NCI-H1092 treated with DMSO at 0.1 percent for 48 hours (cell line): Measurements from ENCODE around the gene FARSA.
"Not testable (repeated sequence)": the region's sequence is repeated elsewhere in the genome, so short reads cannot be mapped to it uniquely, and the experiment has no call there.

ENCODE experiments used
- DNase-seq: peaks from one replicate; lab custom pipeline; 2025; lab: John Stamatoyannopoulos, UW

FARSA gene

DNA sequence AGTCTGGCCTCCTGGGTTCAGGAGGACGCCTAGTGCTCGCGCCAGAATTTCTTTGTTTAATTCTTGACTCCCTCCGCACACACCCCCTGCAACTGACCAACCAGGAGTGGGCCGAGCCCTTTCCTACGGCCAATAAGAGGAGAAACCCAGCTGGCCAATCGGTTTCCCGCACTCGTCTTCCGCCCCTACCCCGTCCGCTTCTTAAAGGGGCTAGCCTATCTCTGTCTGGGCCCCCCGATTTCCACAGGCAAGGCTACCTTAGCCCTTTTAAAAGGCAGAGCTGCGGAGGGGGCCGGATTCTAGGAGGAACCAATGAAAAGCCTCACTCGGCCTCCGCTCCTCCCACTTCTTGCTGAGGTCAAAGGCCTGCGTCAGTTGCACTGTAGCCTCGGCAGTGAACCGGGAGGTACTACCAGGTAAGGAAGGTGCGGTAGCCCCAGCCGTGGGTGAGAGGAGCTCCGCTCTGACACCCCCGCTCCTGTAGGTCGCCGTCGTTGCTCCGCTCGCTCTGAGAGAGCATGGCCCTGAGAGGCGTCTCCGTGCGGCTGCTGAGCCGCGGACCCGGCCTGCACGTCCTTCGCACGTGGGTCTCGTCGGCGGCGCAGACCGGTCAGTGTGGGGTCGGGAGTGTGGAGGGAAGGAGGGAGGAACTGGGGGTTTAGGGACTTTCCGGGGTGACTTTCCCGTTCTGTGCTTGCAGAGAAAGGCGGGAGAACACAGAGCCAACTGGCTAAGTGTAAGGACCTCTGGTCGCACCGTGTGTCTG, 42.5 kb downstream of the FARSA start, which contains the start of gene GCDH:
Gene GCDH (plus strand): TSS at position 374 of the 766 bp plus-strand sequence. CDS start 145 bp downstream, at position 519.
- DNase-seq, result peak; percentile 99

- not testable (repeated sequence) for DNase-seq
Observed at GRCh38 chr19:12890299-12890786, 43.2 kb downstream of the FARSA start.

DNA sequence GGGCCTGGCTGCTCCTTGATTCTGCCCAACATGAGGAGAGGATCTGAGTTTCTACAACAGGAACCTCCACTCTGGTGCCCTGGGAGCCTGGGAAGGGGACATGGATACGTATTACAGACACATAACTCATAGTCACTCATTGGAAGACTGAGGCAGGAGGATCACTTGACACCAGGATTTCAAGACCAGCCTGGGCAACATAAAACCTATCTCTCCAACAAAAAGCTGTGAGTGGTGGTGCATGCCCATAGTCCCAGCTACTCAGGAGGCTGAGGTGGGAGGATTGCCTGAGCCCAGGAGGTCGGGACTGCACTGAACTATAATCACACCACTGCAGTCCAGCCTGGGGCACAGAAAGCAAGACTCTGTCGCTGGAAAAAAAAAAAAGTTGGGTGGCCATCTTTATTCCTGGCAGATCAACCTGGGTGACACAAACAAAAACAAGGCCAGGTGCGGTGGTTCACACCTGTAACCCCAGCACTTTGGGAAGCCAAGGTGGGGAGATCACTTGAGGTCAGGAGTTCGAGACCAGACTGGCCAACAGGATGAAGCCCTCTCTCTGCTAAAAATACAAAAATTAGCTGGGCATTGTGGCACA, 45.4 kb downstream of the FARSA start:
- no peak for DNase-seq

DNA sequence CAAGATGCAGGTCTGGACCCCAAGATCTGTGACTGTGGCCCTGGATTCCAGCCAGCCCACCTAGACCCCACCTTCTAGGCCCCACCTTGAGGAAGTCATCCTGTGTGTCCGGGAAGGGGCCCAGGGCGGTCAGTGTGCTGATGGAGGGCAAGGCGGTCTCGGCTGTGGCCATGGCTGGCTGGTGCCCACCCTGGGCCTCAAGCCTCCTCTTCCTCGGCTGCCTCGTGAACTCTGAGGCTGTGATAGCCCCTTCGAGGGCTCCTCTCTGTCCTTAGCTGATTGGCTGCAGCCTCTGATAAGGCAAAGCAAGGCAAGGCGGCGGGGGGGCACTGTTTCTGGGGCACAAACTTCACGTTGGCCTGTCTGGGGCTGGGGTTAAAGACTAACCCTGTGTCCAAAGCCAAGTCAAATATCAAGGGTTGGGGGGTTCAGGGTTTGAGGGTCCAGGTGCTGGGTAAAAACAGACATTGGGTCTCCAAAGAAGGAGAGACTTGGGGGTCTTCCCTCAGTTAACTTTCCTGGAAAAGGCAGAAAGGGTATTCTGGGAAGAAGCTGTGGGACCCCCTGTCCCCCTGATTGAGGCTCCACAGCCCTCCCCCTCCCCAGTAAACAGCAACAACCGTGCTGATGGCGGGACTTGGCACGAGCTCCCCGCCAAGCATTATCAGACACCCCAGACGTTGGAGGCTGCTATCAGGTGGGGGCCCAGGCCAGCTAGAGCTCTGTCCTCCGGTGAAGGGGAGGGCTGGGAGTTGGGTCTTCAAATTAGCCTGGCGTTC, 46.4 kb downstream of the FARSA start, which contains the start of gene KLF1:
Gene KLF1 (minus strand): TSS at position 233 of the 779 bp plus-strand sequence. CDS start 61 bp downstream, at position 172.
- no peak for DNase-seq

DNA sequence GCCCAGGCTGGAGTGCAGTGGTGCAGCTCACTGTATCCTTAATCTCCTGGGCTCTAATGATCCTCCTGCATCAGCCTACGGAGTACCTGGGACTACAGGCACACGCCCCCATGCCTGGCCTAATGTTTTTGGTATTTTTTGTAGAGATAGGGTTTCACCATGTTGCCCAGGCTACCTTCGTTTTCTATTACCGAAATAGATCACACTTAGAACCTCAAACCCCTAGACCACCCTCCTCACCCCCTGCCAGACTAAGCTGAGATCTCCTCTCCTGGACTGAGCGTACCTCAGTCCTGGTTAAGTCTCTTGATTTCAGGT, 46.9 kb downstream of the FARSA start:
- DNase-seq, result no peak

DNA sequence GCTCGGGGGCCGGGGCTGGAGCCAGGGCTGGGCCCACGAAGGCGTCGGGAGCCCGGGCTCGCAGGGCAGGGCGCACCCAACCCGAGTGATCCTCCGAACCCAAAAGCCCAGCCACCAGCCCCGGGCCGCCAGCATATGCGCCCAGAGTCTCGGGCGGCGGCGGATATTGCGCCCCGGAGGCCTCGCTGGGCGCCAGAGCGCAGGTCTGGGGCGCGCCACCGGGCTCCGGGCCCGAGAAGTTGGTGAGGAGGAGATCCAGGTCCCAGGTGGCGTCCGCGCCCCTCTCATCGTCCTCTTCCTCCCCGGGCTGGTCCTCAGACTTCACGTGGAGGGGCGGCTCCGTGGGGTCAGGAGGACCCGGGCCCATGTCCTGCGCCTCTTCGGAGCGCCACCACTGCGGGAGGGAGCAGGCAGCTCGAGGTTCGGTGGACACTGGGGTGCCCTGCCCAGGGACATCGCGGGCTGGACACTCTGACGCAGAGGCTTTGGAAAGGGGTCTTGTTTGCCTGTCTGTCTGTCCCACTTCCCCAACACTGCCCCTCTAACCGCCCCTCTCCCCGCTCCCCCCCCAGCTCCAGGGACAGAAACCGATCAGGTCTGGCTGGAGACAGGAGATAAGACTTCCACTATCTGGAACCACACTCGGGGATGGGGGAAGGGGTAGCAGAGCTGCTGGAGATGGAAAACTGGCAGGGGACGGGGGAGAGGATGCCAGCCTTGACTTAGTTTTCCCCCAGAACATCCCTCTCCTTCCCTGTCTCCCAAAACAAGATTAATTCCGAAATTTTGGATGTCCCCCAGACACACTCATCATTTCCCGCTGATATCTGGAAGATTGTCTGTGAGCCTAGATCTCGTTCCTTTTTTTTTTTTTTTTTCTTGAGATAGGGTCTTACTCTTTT, 47.5 kb downstream of the FARSA start:
- no peak for DNase-seq

DNA sequence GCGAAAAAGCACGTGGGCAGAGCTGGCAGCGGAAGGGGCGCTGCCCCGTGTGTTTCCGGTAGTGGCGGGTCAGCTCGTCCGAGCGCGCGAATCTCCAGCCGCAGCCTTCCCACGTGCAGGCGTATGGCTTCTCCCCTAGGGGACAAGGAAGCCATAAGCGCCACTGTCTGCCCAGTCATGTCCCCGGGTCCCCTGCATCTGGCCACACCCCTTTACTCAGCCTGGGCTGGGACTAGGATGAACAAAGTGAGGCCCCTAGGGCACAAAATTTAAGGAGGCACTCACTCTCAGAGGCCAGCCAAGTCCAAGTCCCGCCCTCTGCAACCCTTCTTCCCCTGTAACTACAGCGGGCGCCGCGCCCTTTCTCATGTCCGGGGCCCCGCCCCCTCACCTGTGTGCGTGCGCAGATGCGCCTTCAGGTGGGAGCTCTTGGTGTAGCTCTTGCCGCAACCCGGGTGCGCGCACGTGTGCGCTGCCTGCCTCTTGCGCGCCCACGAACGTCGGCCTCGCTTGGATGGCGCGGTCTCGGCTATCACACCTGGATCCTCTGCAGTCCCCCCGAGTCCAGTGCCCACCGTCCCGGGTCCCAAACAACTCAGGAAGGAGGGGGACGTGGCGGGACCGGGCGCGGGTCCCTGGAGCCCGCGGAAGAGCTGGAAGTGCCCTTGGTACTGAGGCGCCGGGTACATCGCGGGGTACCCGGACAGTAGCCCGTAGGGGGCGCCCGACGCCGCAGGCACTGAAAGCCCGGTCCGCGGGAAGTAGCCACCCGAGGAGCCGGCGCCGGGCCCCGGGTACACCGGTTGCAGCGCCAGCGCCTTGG, 48.4 kb downstream of the FARSA start:
- peak; percentile 72 for DNase-seq

GRCh38 chr19:12884627-12884925, 48.9 kb downstream of the FARSA start:
- no peak for DNase-seq

- DNase-seq, result no peak
Observed at GRCh38 chr19:12884202-12884601, 49.3 kb downstream of the FARSA start.

DNA sequence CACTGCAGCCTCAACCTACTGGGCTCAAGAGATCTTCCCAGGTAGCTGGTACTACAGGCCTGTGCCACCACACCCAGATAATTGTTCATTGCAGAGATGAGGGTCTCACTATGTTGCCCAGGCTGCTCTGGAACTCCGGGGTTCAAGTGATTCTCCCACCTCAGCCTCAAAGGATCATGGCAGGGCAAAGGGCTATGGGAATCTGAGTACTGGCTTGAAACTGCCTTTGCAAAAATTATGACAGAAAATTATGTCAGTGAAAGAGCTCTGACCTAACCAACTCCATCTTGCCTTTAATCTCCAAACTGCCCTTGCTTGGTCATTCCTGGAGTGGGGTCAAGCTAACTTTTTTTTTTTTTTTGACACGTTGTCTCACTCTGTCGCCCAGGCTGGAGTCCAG, 50.9 kb downstream of the FARSA start:
- no peak for DNase-seq

DNA sequence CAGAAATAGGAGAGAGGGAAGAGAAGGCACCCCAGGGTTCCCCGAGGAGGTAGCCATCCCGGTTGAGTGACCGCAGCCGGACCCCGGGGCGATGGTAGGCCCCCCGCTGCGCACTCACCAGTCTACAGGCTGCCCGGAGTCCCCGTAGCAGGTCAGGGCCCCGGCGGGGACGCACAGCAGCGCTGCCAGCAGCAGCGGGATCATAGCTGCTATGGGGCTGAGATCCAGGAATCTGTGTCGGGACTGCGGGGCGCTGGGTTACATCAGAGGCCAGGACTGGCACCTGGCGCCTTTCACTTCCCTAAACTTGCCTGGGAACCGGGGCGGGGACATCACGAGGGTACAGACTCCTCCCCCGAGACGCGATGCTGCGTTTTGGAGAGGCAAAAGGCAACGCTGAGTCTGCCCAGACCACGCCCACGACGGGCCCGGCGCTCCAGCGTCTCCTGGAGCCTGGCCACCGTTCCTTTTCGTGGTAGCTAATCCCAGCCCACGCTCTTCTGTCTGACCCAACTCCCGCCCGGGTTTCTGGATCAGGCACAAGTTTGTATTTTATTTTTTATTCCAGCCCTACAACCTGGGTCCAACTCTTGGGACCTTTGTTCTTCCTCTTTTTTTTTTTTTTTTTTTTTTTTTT, 52.2 kb downstream of the FARSA start, which contains the start of gene DNASE2:
Gene DNASE2 (minus strand): TSS at position 278 of the 637 bp plus-strand sequence. CDS start 74 bp downstream, at position 204.
- peak; percentile 91 for DNase-seq

DNA sequence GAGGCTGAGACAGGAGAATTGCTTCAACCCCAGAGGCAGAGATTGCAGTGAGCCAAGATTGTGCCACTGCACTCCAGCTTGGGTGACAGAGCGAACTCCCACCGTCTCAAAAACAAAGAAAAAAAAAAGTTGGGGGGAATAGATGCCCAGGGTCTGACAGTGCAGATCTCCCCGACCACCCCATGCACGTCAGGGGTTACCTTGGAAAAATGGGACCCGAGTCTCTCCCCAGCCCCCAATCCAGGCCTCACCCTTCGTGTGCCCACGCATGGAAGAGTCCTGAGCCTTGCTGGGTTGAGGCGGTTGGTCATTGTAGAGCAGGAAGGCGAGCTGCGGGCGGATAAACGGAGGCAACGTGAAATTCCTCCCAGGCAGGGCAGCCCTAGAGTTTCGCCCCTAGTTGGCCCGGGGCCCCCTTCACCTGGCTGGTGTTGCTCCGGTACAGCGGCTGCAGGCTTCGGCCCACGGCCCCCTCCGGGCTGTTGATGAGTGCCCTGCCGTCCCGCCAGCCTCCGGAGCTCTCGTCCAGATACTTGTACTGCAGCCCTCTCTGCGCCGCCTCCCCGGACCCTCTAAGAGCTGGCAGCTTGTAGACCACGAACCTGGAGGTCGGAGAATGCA, 52.9 kb downstream of the FARSA start:
- no peak for DNase-seq

- no peak for DNase-seq
Observed at GRCh38 chr19:12875086-12875485, 58.4 kb downstream of the FARSA start.

GRCh38 chr19:12873891-12874745, 59.4 kb downstream of the FARSA start:
- DNase-seq, result no peak

DNA sequence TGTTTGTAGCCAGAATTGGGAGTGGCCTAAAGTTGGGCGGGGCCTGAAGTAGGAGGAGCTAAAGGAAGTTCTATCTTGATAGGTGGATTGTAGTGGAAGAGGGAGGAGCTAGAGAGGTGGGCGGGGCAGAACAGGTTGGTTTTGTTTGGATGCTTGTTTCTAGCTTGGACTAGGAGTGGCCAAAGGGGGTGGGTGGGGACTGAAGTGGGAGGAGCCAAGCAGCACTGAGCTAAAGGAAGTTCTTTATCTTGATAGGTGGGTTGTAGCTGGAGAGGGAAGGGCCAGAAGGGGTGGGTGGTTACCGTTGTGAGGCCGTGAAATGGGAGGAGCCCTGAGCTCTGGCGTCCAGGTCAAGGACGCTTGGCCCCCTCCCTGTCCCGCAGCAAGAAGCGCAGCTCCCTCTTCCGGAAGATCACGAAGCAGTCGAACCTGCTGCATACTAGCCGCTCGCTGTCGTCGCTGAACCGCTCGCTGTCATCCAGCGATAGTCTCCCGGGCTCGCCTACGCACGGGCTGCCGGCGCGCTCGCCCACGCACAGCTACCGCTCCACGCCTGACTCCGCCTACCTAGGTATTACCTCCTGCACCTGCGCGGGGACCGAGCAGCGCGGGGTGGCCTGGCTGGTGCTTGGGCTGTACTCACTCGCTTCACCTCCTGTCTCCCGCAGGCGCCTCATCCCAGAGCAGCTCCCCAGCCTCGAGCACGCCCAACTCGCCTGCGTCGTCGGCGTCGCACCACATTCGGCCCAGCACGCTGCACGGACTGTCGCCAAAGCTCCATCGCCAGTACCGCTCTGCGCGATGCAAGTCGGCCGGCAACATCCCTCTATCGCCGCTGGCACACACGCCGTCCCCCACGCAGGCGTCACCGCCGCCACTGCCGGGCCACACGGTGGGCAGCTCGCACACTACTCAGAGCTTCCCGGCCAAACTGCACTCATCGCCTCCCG, 60.3 kb downstream of the FARSA start:
- DNase-seq, result no peak
